Uterus (tissue), 4 donors: ENCODE results near the gene ZCWPW1. TPM values are rescaled to one million over a fixed set of nuclear protein-coding genes. Genes with fewer than 3 reads are reported as not detected.

ENCODE experiments used
- DNase-seq, 2 donors: peaks; one replicate each; pipeline ENCODE4 v3.0.0-alpha.2; 2019 to 2020
- H3K27ac ChIP-seq, 2 donors: fragments of 200-600 bp; sonication (generic); 1 replicate in 1 of 2; 2 replicates in 1 of 2; pipeline ENCODE4 v1.5.1; 2016 to 2018
- H3K27me3 ChIP-seq, 2 donors: fragments of 200-600 bp; sonication (generic); one replicate each; pipeline ENCODE4 v1.5.1; 2018 to 2019; ENCODE audit warnings: control low read depth in 1 of 2
- H3K36me3 ChIP-seq, 2 donors: fragments of 200-600 bp; sonication (generic); one replicate each; pipeline ENCODE4 v1.5.1; 2019; ENCODE audit warnings: control low read depth in 1 of 2
- H3K4me1 ChIP-seq, 2 donors: fragments of 200-600 bp; sonication (generic); one replicate each; pipeline ENCODE4 v1.5.1; 2018 to 2019; ENCODE audit warnings: control low read depth in 1 of 2
- H3K4me3 ChIP-seq, 2 donors: fragments of 200-600 bp; sonication (generic); 1 replicate in 1 of 2; 2 replicates in 1 of 2; pipeline ENCODE4 v1.5.1; 2018 to 2019; ENCODE audit warnings: mild to moderate bottlenecking in 1 of 2
- H3K9me3 ChIP-seq, 2 donors: fragments of 200-600 bp; sonication (generic); one replicate each; pipeline ENCODE4 v1.5.1; 2019; ENCODE audit warnings: control low read depth in 1 of 2
- POLR2A ChIP-seq, 2 donors: fragments of 450-650 bp; IDR thresholded peaks; one replicate each; pipeline ENCODE4 v1.6.1; 2016; ENCODE audit warnings: antibody characterized with exemption in 2 of 2, mild to moderate bottlenecking in 1 of 2, moderate library complexity in 1 of 2
- intact Hi-C: fragments of 100-400 bp; cut with DNase I; formaldehyde crosslinking; loops from one replicate; pipeline ENCODE4 v1.15.1; 2023; ENCODE audit warnings: low total_unique reads
- total RNA-seq, 4 donors: library from RNA; depleted of rRNA in 3 of 4; stranded (reverse); fragments of >200 nt in 3 of 4; gene quantifications; one replicate each; pipeline versions ENCODE4 v1.1.0 to v1.2.4, GENCODE V29; 2014 to 2023
- TF ChIP-seq, protein P1 (sequence below), 4 experiments: fragments of 200-600 bp in 2 of 4; fragments of 450-650 bp in 2 of 4; sonication (generic) in 2 of 4; IDR thresholded peaks; one replicate each; pipeline ENCODE4 v1.5.1; 2016 to 2019; ENCODE audit warnings: antibody characterized with exemption in 4 of 4, mild to moderate bottlenecking in 2 of 4, moderate library complexity in 1 of 4
- donor health status: DM: yes; HTN: yes; CAD: no.

ZCWPW1 gene
- total RNA-seq, 4 donors from 2014 or later: 1.5 to 6.1 (median 5.2) TPM; not detected in 1

DNA sequence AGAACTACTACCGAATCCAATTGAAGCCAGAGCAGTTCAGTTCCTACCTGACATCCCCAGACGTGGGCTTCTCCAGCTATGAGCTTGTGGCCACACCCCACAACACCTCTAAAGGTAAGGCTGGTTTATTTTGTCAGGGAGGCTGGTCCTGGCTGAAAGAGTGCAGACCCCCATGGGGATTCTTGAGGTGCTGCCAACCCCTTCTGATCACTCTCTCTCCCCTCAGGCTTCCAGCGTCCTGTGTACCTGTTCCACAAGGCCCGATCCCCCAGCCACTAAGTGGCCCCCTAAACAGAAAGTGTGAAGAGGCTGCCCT is 4.7 kb upstream of the ZCWPW1 start:
- intact Hi-C loops: no loop called here
- H3K9me3 ChIP-seq: no peaks in the 10 kb centered on the region
- TF ChIP-seq, protein P1, sequence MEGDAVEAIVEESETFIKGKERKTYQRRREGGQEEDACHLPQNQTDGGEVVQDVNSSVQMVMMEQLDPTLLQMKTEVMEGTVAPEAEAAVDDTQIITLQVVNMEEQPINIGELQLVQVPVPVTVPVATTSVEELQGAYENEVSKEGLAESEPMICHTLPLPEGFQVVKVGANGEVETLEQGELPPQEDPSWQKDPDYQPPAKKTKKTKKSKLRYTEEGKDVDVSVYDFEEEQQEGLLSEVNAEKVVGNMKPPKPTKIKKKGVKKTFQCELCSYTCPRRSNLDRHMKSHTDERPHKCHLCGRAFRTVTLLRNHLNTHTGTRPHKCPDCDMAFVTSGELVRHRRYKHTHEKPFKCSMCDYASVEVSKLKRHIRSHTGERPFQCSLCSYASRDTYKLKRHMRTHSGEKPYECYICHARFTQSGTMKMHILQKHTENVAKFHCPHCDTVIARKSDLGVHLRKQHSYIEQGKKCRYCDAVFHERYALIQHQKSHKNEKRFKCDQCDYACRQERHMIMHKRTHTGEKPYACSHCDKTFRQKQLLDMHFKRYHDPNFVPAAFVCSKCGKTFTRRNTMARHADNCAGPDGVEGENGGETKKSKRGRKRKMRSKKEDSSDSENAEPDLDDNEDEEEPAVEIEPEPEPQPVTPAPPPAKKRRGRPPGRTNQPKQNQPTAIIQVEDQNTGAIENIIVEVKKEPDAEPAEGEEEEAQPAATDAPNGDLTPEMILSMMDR (IDR thresholded peaks at IDR 0.05): no peak
- DNase-seq: no peak
- no peaks in the 10 kb centered on the region for H3K36me3 ChIP-seq
- no peak overlapping the region for H3K27ac ChIP-seq
- H3K4me1 ChIP-seq: peaks cover 7 to 22% of the 10 kb centered on the region in 2 donors
- no peak overlapping the region for H3K4me3 ChIP-seq
- H3K27me3 ChIP-seq: no peaks in the 10 kb centered on the region

DNA sequence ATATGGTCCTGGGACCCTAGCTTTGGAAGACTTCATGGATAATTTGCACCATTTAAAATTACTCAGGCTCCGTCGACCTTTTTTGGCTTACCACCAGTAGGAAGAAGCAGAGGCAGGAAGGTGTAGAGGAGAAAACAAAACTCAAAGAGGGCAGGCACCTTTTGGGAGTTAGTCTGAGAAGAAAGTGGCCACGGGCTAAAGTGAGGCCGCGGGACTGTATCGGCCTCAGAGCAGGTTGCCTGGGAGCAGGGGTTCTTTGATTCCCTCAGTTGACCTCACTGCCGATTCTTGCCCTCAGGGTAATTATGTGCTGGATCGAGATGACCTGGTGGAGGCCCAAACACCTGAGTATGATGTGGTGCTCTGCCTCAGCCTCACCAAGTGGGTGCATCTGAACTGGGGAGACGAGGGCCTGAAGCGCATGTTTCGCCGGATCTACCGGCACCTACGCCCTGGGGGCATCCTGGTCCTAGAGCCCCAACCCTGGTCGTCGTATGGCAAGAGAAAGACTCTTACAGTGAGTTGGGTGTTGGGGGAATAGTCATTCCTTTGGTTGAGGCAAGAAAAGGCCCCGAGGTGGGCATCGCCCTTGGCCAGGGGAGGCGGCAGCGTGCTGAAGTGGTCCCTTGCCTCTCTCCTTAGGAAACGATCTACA is 4.2 kb upstream of the ZCWPW1 start:
- Histone ChIP-seq H3K9me3 (no peaks in the 10 kb centered on the region), H3K4me3 (no peak overlapping the region), H3K4me1 (peaks cover 7 to 26% of the 10 kb centered on the region in 2 donors), H3K27me3 (no peaks in the 10 kb centered on the region), H3K36me3 (no peaks in the 10 kb centered on the region), H3K27ac (peak overlapping the region in 1 of 2 donors; percentile 31)
- TF ChIP-seq POLR2A (IDR thresholded peaks at IDR 0.05): no peak
- TF ChIP-seq, protein P1 (IDR thresholded peaks at IDR 0.05): no peak
- DNase-seq: no peak
- intact Hi-C loops: no loop called here

DNA sequence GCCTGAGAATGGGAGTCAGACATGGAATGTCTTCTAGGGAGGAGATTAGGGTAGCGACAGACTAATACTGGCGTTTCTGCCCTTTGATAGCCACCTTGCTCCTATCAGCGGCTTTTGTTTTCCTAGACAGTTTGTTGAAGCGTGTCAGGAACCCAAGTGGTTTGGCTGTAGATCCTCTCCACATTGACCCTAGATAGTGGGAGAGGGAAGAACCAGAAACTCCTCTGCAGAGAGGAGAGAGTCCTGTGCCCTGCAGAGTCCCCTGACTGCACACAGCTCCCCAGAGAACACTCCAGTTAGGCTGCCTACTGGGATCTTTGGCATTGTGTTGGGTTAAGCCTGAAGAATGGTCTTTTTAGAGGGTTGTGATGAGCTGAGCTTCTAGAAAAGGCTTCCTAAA is 3.5 kb upstream of the ZCWPW1 start:
- Histone ChIP-seq H3K9me3 (no peaks in the 10 kb centered on the region), H3K27ac (peak overlapping the region in 1 of 2 donors; percentile 31), H3K4me3 (no peak overlapping the region), H3K36me3 (no peaks in the 10 kb centered on the region), H3K4me1 (peaks cover 7 to 27% of the 10 kb centered on the region in 2 donors), H3K27me3 (no peaks in the 10 kb centered on the region)
- intact Hi-C loops: no loop called here
- TF ChIP-seq POLR2A (IDR thresholded peaks at IDR 0.05): no peak
- TF ChIP-seq, protein P1 (IDR thresholded peaks at IDR 0.05): no peak
- no peak for DNase-seq

DNA sequence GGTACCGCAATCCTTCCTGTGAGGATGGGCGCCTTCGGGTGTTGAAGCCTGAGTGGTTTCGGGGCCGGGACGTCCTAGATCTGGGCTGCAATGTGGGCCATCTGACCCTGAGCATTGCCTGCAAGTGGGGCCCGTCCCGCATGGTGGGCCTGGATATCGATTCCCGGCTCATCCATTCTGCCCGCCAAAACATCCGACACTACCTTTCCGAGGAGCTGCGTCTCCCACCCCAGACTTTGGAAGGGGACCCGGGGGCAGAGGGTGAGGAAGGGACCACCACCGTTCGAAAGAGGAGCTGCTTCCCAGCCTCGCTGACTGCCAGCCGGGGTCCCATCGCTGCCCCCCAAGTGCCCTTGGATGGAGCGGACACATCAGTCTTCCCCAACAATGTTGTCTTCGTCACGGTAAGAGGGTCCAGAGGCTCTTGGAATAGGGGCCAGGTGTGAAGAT is 2.8 kb upstream of the ZCWPW1 start:
- peak overlapping the region in 1 of 2 donors; percentile 77 for H3K4me3 ChIP-seq
- TF ChIP-seq, protein P1 (IDR thresholded peaks at IDR 0.05): no peak
- TF ChIP-seq POLR2A (IDR thresholded peaks at IDR 0.05): no peak
- H3K9me3 ChIP-seq: no peaks in the 10 kb centered on the region
- H3K27me3 ChIP-seq: no peaks in the 10 kb centered on the region
- no peaks in the 10 kb centered on the region for H3K36me3 ChIP-seq
- peak overlapping the region in 1 of 2 donors; percentile 100 for H3K27ac ChIP-seq
- intact Hi-C loops: no loop called here
- no peak for DNase-seq
- H3K4me1 ChIP-seq: peaks cover 7 to 27% of the 10 kb centered on the region in 2 donors

DNA sequence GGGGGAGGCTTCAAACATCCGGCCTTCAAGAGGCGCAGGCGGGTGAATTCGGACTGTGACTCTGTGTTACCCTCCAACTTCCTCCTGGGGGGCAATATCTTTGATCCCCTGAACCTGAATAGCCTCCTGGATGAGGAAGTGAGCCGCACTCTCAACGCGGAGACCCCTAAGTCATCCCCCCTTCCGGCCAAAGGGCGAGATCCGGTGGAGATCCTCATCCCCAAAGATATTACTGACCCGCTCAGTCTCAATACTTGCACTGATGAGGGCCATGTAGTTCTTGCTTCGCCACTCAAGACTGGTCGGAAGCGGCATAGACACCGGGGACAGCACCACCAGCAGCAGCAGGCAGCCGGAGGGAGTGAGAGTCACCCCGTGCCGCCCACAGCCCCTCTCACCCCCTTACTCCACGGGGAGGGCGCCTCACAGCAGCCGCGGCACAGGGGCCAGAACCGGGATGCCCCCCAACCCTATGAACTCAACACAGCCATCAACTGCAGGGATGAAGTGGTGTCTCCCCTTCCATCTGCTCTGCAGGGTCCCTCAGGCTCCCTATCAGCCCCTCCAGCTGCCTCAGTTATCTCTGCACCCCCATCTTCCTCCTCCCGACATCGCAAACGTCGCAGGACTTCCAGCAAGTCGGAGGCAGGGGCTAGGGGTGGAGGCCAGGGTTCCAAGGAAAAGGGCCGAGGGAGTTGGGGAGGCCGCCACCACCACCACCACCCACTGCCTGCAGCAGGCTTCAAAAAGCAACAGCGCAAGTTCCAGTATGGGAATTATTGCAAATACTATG is 2.2 kb upstream of the ZCWPW1 start:
- Histone ChIP-seq H3K4me1 (peaks cover 7 to 27% of the 10 kb centered on the region in 2 donors), H3K36me3 (no peaks in the 10 kb centered on the region), H3K4me3 (peak overlapping the region; percentile 72 to 77), H3K27ac (peak overlapping the region; percentile 99 to 100), H3K27me3 (no peaks in the 10 kb centered on the region), H3K9me3 (no peaks in the 10 kb centered on the region)
- DNase-seq: no peak
- intact Hi-C loops: no loop called here
- no peak for TF ChIP-seq POLR2A (IDR thresholded peaks at IDR 0.05)
- TF ChIP-seq, protein P1 (IDR thresholded peaks at IDR 0.05): no peak
